ENCODE measurements around the gene CLIP2.

CLIP2 gene

GRCh38 chr7:74441801-74442200 is 152.6 kb downstream of the CLIP2 start:
- DNase-seq (ENCODE audit: low read depth in 1 of 2, low spot score in 1 of 2): no peak
- no peak for TF ChIP-seq JUND (IDR thresholded peaks at IDR 0.05; ENCODE audit: low read depth)
- in situ Hi-C loops (cut with HindIII; ENCODE audit: low pct_unique_long_range_greater_than_20kb, low sequenced_read_pairs): no loop called here

- TF ChIP-seq JUND (IDR thresholded peaks at IDR 0.05; ENCODE audit: low read depth): no peak
- in situ Hi-C loops (cut with HindIII; ENCODE audit: low pct_unique_long_range_greater_than_20kb, low sequenced_read_pairs): no loop called here
- no peak for DNase-seq (ENCODE audit: low read depth in 1 of 2, low spot score in 1 of 2)
Observed at GRCh38 chr7:74443543-74444247, 154.5 kb downstream of the CLIP2 start.

GRCh38 chr7:74449144-74449543 is 159.9 kb downstream of the CLIP2 start:
- TF ChIP-seq JUND (IDR thresholded peaks at IDR 0.05; ENCODE audit: low read depth): no peak
- in situ Hi-C loops (cut with HindIII; ENCODE audit: low pct_unique_long_range_greater_than_20kb, low sequenced_read_pairs): no loop called here

GRCh38 chr7:74449809-74450397 is 160.7 kb downstream of the CLIP2 start:
- in situ Hi-C loops (cut with HindIII; ENCODE audit: low pct_unique_long_range_greater_than_20kb, low sequenced_read_pairs): no loop called here

More at GRCh38 chr7:74449144-74449543, 159.9 kb downstream of the CLIP2 start:
- no peak for DNase-seq (ENCODE audit: low read depth in 1 of 2, low spot score in 1 of 2)

GRCh38 chr7:74452748-74453321 is 163.6 kb downstream of the CLIP2 start:
- in situ Hi-C loops (cut with HindIII; ENCODE audit: low pct_unique_long_range_greater_than_20kb, low sequenced_read_pairs): no loop called here
- TF ChIP-seq JUND (IDR thresholded peaks at IDR 0.05; ENCODE audit: low read depth): no peak

More at GRCh38 chr7:74449809-74450397, 160.7 kb downstream of the CLIP2 start:
- TF ChIP-seq JUND (IDR thresholded peaks at IDR 0.05; ENCODE audit: low read depth): no peak
- peak; percentile 75 to 81 for DNase-seq (ENCODE audit: low read depth in 1 of 2, low spot score in 1 of 2)

GRCh38 chr7:74453322-74454011 is 164.3 kb downstream of the CLIP2 start, which contains the start of gene GTF2IRD1:
Gene GTF2IRD1 (plus strand): TSS chr7:74453906. CDS start chr7:74508081, 54,175 bp downstream.
- TF ChIP-seq JUND (IDR thresholded peaks at IDR 0.05; ENCODE audit: low read depth): no peak
- in situ Hi-C loops (cut with HindIII; ENCODE audit: low pct_unique_long_range_greater_than_20kb, low sequenced_read_pairs): no loop called here
- DNase-seq (ENCODE audit: low read depth in 1 of 2, low spot score in 1 of 2): peak; percentile 86 to 96

More at GRCh38 chr7:74452748-74453321, 163.6 kb downstream of the CLIP2 start:
- peak; percentile 42 to 55 for DNase-seq (ENCODE audit: low read depth in 1 of 2, low spot score in 1 of 2)

GRCh38 chr7:74454021-74454924 is 165.1 kb downstream of the CLIP2 start:
- DNase-seq (ENCODE audit: low read depth in 1 of 2, low spot score in 1 of 2): peak; percentile 28 to 62
- in situ Hi-C loops (cut with HindIII; ENCODE audit: low pct_unique_long_range_greater_than_20kb, low sequenced_read_pairs): no loop called here
- TF ChIP-seq JUND (IDR thresholded peaks at IDR 0.05; ENCODE audit: low read depth): no peak

- in situ Hi-C loops (cut with HindIII; ENCODE audit: low pct_unique_long_range_greater_than_20kb, low sequenced_read_pairs): no loop called here
- DNase-seq (ENCODE audit: low read depth in 1 of 2, low spot score in 1 of 2): no peak
- TF ChIP-seq JUND (IDR thresholded peaks at IDR 0.05; ENCODE audit: low read depth): no peak
Observed at GRCh38 chr7:74454925-74455288, 165.7 kb downstream of the CLIP2 start.

GRCh38 chr7:74455291-74455804 is 166.1 kb downstream of the CLIP2 start:
- in situ Hi-C loops (cut with HindIII; ENCODE audit: low pct_unique_long_range_greater_than_20kb, low sequenced_read_pairs): no loop called here
- peak; percentile 67 to 75 for DNase-seq (ENCODE audit: low read depth in 1 of 2, low spot score in 1 of 2)
- TF ChIP-seq JUND (IDR thresholded peaks at IDR 0.05; ENCODE audit: low read depth): no peak
